GM13976 (cell line): ENCODE measurements around the gene RPL3.
A peak's percentile ranks its signal among the peaks of the same experiment; 100 is the strongest.

ENCODE experiments used
- DNase-seq: peaks from one replicate; pipeline ENCODE4 v3.0.0; 2012; ENCODE audit warnings: low spot score
- in situ Hi-C: fragments of 300-500 bp; cut with MboI; formaldehyde crosslinking; loops from one replicate; pipeline ENCODE4 v1.12.0; 2022; ENCODE audit warnings: low sequenced_read_pairs, mixed read lengths, inconsistent platforms; ENCODE audit not compliant: unreplicated experiment
- TF ChIP-seq, protein P1 (sequence below): IDR thresholded peaks from 2 replicates; pipeline ENCODE4 v1.5.1; 2012; ENCODE audit warnings: borderline replicate concordance, mild to moderate bottlenecking; ENCODE audit not compliant: insufficient read depth; ENCODE audit errors: extremely low read depth, missing control alignments, control extremely low read depth

Gene RPL3

DNA sequence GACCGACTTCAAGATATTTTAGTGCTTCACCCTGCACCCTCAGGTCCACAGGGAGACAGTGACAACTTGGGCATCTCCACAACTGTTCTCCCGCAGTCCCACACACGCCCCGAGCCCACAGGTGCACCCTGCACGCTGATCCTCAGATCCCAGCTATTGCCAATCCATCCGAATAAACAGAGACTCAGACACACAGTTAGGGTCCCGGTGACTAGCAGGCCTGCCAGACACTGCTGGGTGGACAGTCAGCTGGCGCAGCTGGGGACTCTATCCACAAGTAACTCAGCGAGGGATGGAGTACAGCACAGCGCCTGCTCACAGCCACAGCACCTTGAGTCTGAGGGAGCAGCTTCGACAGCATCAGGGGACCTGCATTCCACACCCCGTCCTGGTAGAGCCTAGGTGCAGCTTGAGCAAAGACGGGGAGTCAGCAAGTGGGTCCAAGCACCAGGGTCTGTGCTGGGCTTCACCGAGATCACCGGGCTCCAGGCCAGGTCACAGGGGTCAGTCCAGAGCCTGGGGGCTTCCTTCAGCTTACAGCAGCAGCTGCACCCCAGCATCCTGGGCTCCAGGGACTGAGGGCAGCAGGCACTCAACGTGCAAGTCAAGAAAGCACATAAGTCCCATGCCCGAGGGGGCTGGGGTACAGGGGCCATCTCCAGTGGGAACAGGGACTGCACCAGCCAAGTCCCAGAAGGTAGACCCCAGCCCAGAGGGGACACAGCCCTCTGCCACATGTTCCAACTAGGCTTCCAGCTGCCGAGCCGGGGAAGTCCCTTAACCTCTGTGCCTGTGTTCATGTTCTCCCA is 7.6 kb downstream of the RPL3 start:
- in situ Hi-C loops = loop anchor here (5.0 to 25.0 kb wide), 2 partner anchors 139 to 299 kb away; partner anchors contain the start of genes APOBEC3C and APOBEC3D
- DNase-seq = no peak
- TF ChIP-seq, protein P1, sequence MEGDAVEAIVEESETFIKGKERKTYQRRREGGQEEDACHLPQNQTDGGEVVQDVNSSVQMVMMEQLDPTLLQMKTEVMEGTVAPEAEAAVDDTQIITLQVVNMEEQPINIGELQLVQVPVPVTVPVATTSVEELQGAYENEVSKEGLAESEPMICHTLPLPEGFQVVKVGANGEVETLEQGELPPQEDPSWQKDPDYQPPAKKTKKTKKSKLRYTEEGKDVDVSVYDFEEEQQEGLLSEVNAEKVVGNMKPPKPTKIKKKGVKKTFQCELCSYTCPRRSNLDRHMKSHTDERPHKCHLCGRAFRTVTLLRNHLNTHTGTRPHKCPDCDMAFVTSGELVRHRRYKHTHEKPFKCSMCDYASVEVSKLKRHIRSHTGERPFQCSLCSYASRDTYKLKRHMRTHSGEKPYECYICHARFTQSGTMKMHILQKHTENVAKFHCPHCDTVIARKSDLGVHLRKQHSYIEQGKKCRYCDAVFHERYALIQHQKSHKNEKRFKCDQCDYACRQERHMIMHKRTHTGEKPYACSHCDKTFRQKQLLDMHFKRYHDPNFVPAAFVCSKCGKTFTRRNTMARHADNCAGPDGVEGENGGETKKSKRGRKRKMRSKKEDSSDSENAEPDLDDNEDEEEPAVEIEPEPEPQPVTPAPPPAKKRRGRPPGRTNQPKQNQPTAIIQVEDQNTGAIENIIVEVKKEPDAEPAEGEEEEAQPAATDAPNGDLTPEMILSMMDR = no peak

GRCh38 chr22:39309881-39310714 is 9.3 kb downstream of the RPL3 start:
- DNase-seq = no peak
- TF ChIP-seq, protein P1 = no peak
- in situ Hi-C loops = loop anchor here (5.0 to 25.0 kb wide), 2 partner anchors 138 to 298 kb away; partner anchors contain the start of genes APOBEC3C and APOBEC3D

DNA sequence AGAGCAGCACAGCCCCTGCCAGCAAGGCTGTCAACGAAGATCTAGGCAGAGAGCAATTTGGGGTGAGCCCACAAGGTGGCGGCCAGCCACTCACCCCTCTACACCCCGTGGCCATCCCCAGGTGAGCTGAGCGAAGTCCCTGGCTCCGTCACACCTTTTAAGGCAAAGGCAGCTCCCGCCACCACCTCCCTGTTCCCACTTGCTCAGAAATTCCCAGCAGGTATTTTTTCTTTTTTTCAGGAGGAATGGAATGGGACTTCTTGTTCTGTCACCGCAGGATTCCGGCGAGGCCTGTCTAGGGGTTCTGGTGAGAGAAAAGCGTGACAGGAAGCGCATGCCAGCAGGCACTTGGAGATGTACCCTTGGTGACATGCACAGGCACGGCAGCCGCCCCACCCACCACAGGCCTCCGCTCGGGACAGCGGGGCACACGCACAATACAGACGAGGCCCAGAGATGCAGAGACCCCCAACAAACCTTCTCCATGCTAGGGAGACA is 10.0 kb downstream of the RPL3 start:
- TF ChIP-seq, protein P1 = no peak
- DNase-seq = no peak
- in situ Hi-C loops = loop anchor here (25.0 kb wide), 1 partner anchor 297 kb away; the partner anchor contains the start of genes APOBEC3C and APOBEC3D

DNA sequence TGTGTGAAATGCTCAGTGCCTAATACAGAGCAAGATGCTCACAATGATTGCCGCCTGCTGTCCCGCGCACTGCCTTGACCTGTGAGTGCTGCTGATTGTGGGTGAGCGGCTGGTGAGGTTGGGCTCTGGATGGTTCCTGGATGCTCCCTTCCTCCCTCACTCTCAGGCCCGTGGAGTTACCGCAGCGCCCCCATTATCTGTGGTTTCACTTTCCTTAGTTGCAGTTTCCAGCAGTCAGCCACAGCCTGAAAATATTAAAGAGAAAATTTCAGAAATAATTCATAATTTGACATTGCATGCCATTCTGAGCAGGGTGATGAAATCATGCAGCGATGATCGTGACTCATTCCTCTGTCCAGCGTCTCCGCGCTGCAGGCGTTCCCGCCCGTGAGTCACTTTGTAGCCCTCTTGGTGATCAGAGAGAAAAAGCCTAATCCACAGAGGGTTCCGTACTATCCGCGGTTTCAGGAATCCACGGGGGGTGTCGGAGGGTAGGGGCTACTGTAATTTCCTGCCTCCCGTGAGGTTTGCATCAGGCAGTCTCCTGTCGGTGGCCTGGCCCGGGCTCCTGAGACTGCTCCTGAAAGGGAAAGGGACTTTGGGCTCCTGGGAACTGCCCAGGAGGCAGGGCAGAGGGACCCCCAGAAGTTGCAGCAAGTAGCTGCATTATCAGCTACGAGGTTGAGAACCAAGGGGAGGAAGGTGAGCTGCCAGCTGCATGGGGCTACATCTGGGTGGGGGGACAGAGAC is 10.6 kb downstream of the RPL3 start:
- TF ChIP-seq, protein P1 = peak; percentile 0
- in situ Hi-C loops = loop anchor here (25.0 kb wide), 1 partner anchor 296 kb away; the partner anchor contains the start of genes APOBEC3C and APOBEC3D
- no peak for DNase-seq

- DNase-seq = peak; percentile 71
- in situ Hi-C loops = loop anchor here (25.0 kb wide), 1 partner anchor 294 kb away; the partner anchor contains the start of genes APOBEC3C and APOBEC3D
- TF ChIP-seq, protein P1 = peak; percentile 27
Measured at GRCh38 chr22:39306456-39307361, 12.7 kb downstream of the RPL3 start.
